Kidney tubule cell (primary cell): ENCODE results near the gene SLC51B.
"Not testable (repeated sequence)": the region's sequence is repeated elsewhere in the genome, so short reads cannot be mapped to it uniquely, and the experiment has no call there.

Source experiments
- DNase-seq: peaks from one replicate; pipeline ENCODE4 v3.0.0-alpha.2; 2018; ENCODE audit warnings: low spot score

Gene SLC51B

DNA sequence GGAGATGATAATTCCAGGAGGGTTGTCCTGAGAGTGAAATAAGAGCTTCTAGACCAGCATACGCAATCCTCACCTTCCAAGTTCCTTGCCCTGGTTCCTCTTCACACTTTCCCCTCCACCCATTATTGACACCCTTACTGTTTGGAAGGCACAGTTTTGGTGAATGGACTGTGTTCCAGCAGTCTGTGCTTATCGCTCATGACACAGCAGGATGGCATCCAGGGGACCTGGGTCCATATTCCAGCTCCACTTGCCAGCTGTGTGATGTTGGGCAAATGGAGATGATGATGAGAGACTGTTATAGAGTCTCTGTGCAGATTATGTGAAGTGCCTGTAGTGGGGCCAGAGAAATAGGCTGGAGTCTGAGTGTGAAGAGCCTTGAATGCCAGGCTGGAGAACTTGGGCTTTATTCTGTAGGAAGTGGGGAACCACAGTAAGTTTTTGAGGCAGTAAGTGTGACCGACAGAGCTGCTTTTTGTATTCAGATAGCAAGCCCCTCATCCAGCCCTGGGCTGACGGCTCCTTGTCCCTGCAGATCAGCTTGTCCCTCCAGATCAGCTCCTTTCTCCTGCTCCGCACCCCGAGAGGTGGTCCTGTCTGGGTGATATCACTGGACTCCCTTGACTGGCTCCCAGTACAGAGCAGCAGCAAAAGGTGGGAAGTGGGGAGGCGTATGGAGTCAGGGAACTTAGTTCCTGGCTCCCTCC is 39.5 kb downstream of the SLC51B start:
- no peak for DNase-seq

- no peak for DNase-seq
These were observed 40.1 kb downstream of the SLC51B start for GRCh38 chr15:65085207-65085753.

- peak; percentile 40 for DNase-seq
These were observed 40.9 kb downstream of the SLC51B start for GRCh38 chr15:65085990-65086679.

DNA sequence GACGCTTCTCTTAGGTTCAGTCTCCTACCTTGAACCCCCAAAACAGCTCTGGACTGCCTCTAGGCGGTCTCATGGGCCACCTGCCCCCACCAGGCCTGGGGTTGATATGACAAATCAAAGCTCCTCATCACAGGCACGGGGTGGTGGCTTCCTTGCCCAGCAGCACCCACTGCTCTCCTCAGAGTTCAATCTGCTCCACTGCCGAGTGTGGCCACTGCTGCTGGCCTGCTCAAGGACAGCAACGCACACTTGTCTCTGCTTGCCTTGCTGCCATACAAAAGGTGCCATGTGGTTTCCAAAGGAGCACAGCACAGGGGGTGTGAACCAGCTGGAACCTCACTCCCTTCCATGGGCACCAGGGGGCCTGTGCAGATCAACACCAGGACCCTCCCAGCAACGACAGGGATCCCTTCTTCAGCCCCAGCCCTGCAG is 41.5 kb downstream of the SLC51B start:
- no peak for DNase-seq

DNA sequence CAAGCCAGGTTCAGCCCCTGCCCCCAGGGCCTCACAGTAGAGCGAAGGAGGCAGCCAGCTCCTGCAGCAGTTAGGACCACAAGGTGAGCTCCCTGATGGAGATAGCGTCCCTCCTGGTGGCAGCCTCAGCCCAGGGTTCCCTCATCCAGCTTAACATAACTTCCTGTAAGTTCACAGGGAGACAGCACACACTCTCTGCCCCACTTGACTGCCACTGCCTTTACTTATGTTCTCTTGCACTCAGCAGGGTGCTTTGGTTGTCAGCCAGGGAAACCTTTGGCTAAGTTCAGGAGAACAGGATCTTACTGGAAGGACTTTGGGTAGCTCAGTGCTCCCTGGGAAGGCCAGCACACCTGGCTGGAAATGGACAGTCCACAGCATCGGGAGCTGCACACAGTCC is 42.2 kb downstream of the SLC51B start:
- DNase-seq: no peak

GRCh38 chr15:65087873-65088642 is 42.9 kb downstream of the SLC51B start:
- DNase-seq: no peak

DNA sequence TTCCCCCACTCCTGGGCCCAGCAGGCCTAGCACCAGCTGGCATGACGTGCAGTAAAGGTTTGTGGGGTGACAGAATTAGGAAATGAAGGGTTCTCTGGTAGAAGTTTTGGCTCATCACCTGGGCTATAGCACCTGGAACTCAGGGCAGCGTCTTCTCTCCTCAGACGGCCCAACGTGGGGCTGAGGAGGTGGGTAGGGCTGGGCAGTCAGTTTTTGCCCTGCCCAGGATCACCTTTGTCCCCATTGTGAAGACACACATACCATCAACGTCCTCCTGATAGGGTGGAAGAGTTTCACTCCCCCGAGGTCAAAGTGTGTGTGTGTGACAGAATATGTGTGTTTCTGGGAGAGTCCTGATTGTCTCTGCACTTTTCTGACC is 43.4 kb downstream of the SLC51B start:
- DNase-seq: no peak

DNA sequence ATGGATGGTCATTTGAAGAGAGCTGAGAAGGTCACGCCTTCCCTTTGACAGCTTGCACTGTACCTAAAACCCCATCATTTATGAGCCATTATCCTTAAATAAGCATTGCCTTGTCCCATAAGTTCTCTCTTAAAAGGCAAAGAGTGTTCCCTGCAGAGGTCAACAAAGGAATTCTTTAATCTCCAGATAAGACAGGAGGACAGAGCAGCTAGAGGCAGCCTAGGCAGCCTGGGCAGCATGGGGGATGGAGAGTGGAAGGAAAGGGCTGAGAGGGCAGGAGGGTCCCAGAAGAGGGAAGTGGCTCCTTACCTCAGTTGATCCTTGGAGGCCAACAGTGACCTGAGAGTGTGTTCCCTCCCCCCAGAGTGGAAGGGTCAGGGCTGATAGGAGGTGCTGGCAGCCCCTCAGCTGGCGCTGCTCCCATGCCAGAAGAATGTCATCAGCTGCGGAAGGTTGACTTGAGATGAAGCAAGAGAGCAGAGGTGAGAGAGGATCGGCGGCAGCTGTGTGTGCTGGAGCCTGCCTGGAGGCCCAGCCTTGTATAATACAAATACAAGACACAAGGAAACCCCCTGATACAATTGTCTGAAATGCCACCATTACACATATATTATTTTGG is 44.1 kb downstream of the SLC51B start:
- no peak for DNase-seq

GRCh38 chr15:65091946-65092770 is 47.0 kb downstream of the SLC51B start:
- DNase-seq: no peak

DNA sequence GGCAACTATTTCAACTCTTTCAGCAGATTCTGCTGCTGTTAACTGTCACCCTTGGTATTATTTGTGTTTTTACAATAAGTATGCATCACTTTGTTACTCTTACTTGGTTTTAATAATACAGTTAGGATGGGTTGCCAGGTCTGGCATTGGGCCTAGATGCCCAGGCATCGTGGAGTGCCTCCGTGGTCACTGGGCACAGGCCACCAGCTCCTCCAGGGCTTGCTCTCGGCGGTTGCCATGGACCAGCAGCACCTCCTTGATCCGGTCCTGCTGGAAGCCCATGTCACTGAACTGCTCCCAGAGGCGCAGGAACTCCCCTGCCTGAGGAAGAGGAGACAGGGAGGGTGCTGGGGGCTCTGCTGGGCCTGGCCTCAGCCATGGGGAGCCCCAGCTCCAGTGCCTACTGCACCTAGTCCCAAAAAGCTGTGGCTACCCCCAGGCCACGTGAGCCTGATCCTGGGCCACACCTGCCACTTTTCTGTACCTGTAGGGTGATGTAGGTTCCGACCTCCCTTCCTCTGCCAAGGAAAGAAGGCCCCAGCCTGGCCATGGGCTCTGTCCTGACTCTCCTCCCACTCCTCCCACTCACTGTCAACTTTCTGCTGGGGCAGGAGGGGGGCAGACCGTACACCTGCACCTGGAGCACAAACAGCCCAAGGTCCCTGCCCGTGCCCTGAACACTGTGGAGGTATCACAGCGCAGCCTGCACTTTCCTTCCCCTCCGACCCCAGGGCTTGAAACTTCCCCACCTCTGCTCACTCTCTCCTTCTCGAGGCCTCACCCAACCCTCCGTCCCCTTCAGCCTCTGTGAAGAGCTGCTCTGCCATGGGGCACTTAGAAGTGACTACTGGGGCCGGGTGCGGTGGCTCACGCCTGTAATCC is 48.0 kb downstream of the SLC51B start:
- no peak for DNase-seq

DNA sequence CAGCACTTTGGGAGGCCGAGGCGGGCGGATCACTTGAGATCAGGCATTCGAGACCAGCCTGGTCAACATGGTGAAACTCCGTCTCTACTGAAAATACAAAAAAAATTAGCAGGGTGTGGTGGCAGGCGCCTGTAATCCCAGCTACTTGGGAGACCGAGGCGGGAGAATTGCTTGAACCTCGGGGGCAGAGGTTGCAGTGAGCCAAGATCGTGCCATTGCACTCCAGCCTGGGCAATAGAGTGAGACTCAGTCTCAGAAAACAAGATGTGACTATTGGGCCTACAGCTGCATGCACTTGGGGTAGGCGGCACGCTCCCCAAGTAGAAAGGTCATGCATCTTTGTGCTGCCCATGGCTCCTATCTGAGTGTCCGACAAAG is 48.6 kb downstream of the SLC51B start:
- DNase-seq: not testable (repeated sequence)

GRCh38 chr15:65094294-65094995 is 49.3 kb downstream of the SLC51B start:
- peak; percentile 44 for DNase-seq

- no peak for DNase-seq
These were observed 50.0 kb downstream of the SLC51B start for GRCh38 chr15:65095011-65095746.

- DNase-seq: no peak
These were observed 50.5 kb downstream of the SLC51B start for GRCh38 chr15:65095747-65096104.

DNA sequence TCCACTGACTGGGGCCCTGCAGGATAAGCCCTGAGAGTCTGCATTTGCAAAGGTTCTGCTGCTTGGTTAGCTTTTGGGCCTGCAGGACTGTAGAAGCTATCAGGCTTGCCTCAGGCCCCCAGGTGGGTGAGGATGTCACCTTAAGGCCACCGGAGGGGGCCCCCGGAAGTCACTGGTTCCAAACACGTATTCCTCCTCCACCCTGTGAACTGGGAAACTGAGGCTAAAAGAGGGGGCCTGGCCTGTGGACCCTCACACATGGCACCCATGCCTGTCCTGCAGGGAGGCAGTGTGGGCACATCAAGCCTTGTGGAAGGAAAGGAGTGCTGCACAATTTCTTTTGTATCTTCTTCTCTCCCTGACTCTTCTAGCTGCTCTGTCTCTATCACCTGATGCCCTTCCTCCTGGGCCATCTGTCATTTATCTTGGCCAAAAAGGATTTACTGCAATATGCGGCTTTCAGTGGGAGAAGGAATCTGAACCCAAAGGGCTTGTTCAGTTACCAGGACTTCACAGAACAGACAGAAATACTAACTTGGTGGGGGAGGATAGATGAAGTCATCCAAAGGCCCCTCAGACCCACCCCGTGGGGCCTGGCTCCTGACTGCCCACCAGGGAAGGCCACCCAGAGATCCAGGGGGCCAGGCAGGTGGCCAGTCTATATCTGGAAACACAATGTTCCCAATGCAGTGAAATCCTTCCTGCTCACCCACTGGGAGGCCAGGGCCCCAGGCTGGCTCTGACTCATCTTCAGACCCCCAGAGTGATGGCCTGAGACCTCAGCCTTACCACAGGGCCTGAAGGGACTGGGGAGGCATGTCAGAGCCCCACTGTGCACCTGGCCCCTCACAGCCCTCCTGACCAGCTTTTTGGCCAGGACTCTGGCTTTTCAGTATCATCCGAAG is 51.5 kb downstream of the SLC51B start:
- DNase-seq: no peak

DNA sequence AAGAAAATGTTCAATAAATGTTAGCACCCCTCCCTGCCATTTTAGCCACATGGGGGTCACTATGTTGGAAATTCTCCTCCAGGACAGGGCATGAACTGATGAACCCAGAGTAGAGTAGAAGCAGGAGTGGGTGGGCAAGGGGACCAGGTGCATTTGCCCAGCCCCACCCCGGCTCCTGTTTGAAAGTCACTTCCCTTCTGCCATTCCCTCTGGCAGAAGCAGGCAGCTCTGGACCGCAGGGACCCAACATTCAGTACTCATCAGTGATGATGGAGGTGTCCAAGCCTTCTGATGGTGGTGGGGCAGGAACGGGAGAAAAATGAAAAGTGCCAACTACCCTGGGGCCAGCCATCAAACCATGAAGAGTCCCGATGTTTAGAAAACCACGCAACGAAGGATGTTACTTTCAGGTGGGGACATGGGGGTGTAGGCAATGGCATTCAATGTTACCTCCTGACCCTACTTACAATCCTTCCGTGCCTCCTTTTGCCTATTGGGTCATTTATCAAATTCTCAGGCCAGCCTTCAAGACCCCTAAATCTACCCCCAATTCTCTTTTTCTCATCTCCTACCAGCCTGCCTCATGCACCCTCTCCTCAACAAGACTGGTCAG is 52.6 kb downstream of the SLC51B start:
- DNase-seq: no peak

GRCh38 chr15:65099336-65099735 is 54.1 kb downstream of the SLC51B start:
- no peak for DNase-seq

GRCh38 chr15:65099801-65100200 is 54.6 kb downstream of the SLC51B start:
- not testable (repeated sequence) for DNase-seq
